Activated CD8-positive, alpha-beta memory T cell treated with anti-CD3 and anti-CD28 coated beads, Interleukin-2, amount 50 U/mL, for 24 hours (primary cell): ENCODE measurements around the gene HNRNPD.
"Not testable (repeated sequence)": the region's sequence is repeated elsewhere in the genome, so short reads cannot be mapped to it uniquely, and the experiment has no call there.

Experiments used
- DNase-seq: peaks from one replicate; pipeline ENCODE4 v3.0.0-alpha.2; 2020; ENCODE audit errors: extremely low read depth

HNRNPD gene

GRCh38 chr4:82372517-82373485 is 990 bp downstream of the HNRNPD start:
- DNase-seq = peak; percentile 56

- no peak for DNase-seq
These were observed 2.3 kb downstream of the HNRNPD start for GRCh38 chr4:82371497-82371896.

- DNase-seq = no peak
These were observed 6.2 kb downstream of the HNRNPD start for GRCh38 chr4:82367438-82368097.

GRCh38 chr4:82366431-82366830 is 7.4 kb downstream of the HNRNPD start:
- not testable (repeated sequence) for DNase-seq

GRCh38 chr4:82363896-82364487 is 9.8 kb downstream of the HNRNPD start:
- no peak for DNase-seq

- no peak for DNase-seq
These were observed 11.2 kb downstream of the HNRNPD start for GRCh38 chr4:82362565-82362964.

- no peak for DNase-seq
These were observed 13.3 kb downstream of the HNRNPD start for GRCh38 chr4:82360298-82361177.

GRCh38 chr4:82358847-82359246 is 14.9 kb downstream of the HNRNPD start:
- no peak for DNase-seq

GRCh38 chr4:82357640-82358039 is 16.2 kb downstream of the HNRNPD start:
- no peak for DNase-seq

- DNase-seq = no peak
These were observed 19.0 kb downstream of the HNRNPD start for GRCh38 chr4:82354788-82355187.

GRCh38 chr4:82352825-82353366 is 20.9 kb downstream of the HNRNPD start:
- DNase-seq = no peak

GRCh38 chr4:82352118-82352824 is 21.5 kb downstream of the HNRNPD start:
- no peak for DNase-seq

- no peak for DNase-seq
These were observed 27.7 kb downstream of the HNRNPD start for GRCh38 chr4:82346126-82346525.

GRCh38 chr4:82335043-82335442 is 38.7 kb downstream of the HNRNPD start:
- no peak for DNase-seq

GRCh38 chr4:82333641-82334040 is 40.1 kb downstream of the HNRNPD start:
- not testable (repeated sequence) for DNase-seq

- no peak for DNase-seq
These were observed 42.0 kb downstream of the HNRNPD start for GRCh38 chr4:82331814-82332213.

- no peak for DNase-seq
These were observed 53.4 kb downstream of the HNRNPD start for GRCh38 chr4:82320351-82320750.

- not testable (repeated sequence) for DNase-seq
These were observed 70.7 kb downstream of the HNRNPD start for GRCh38 chr4:82303063-82303462.
